ENCODE measurements around the gene KRTAP5-6.
"Not testable (repeated sequence)": the region's sequence is repeated elsewhere in the genome, so short reads cannot be mapped to it uniquely, and the experiment has no call there.

KRTAP5-6 gene

GRCh38 chr11:1660111-1660867 lies 36.7 kb upstream of the KRTAP5-6 start:
- Mint-ChIP-seq H3K27ac (no peak overlapping the region), H3K4me1 (peaks cover 12% of the 10 kb centered on the region), H3K27me3 (ENCODE audit: low read depth) (peaks cover 18% of the 10 kb centered on the region), H3K4me3 (no peak overlapping the region), H3K9me3 (no peaks in the 10 kb centered on the region), H3K36me3 (ENCODE audit: low read depth) (no peaks in the 10 kb centered on the region)
- no peak for TF ChIP-seq CTCF (IDR thresholded peaks at IDR 0.05; ENCODE audit: unreplicated experiment in 3 of 3)

- peak overlapping the region in 1 of 3 experiments; percentile 44 for H3K27ac Mint-ChIP-seq
- not testable (repeated sequence) for H3K4me1 Mint-ChIP-seq; H3K9me3 Mint-ChIP-seq; H3K4me3 Mint-ChIP-seq; H3K36me3 Mint-ChIP-seq (ENCODE audit: low read depth)
- peaks cover 18% of the 10 kb centered on the region for H3K27me3 Mint-ChIP-seq (ENCODE audit: low read depth)
Observed at GRCh38 chr11:1661454-1662269, 35.3 kb upstream of the KRTAP5-6 start.

- not testable (repeated sequence) for H3K4me1 Mint-ChIP-seq; H3K4me3 Mint-ChIP-seq; H3K36me3 Mint-ChIP-seq (ENCODE audit: low read depth); H3K9me3 Mint-ChIP-seq
- Mint-ChIP-seq H3K27ac (peak overlapping the region in 1 of 3 experiments; percentile 54), H3K27me3 (ENCODE audit: low read depth) (peaks cover 16% of the 10 kb centered on the region)
Observed at GRCh38 chr11:1662699-1663283, 34.2 kb upstream of the KRTAP5-6 start.

- no peak for TF ChIP-seq CTCF (IDR thresholded peaks at IDR 0.05; ENCODE audit: unreplicated experiment in 3 of 3)
- Mint-ChIP-seq H3K4me3 (no peak overlapping the region), H3K27me3 (ENCODE audit: low read depth) (peaks cover 22% of the 10 kb centered on the region), H3K27ac (no peak overlapping the region), H3K9me3 (no peaks in the 10 kb centered on the region), H3K4me1 (peaks cover 20% of the 10 kb centered on the region), H3K36me3 (ENCODE audit: low read depth) (no peaks in the 10 kb centered on the region)
Observed at GRCh38 chr11:1665313-1665712, 31.7 kb upstream of the KRTAP5-6 start.

GRCh38 chr11:1667121-1667850 lies 29.7 kb upstream of the KRTAP5-6 start:
- H3K36me3 Mint-ChIP-seq (ENCODE audit: low read depth), result no peaks in the 10 kb centered on the region
- no peak overlapping the region for H3K4me3 Mint-ChIP-seq
- peaks cover 20% of the 10 kb centered on the region for H3K4me1 Mint-ChIP-seq

GRCh38 chr11:1667906-1668305 lies 29.1 kb upstream of the KRTAP5-6 start:
- H3K27me3 Mint-ChIP-seq (ENCODE audit: low read depth), result peaks cover 16% of the 10 kb centered on the region
- peaks cover 20% of the 10 kb centered on the region for H3K4me1 Mint-ChIP-seq
- no peaks in the 10 kb centered on the region for H3K36me3 Mint-ChIP-seq (ENCODE audit: low read depth)
- no peak for TF ChIP-seq CTCF (IDR thresholded peaks at IDR 0.05; ENCODE audit: unreplicated experiment in 3 of 3)
- no peak overlapping the region for H3K4me3 Mint-ChIP-seq
- H3K9me3 Mint-ChIP-seq, result peaks cover 2% of the 10 kb centered on the region
- peak overlapping the region; percentile 29 to 78 (median 66) for H3K27ac Mint-ChIP-seq

More at GRCh38 chr11:1667121-1667850, 29.7 kb upstream of the KRTAP5-6 start:
- Mint-ChIP-seq H3K9me3 (no peaks in the 10 kb centered on the region), H3K27ac (peak overlapping the region; percentile 29 to 78 (median 66)), H3K27me3 (ENCODE audit: low read depth) (peaks cover 16% of the 10 kb centered on the region)
- TF ChIP-seq CTCF (IDR thresholded peaks at IDR 0.05; ENCODE audit: unreplicated experiment in 3 of 3), result no peak
